ENCODE results near the gene RABEP1.

RABEP1 gene

GRCh38 chr17:5269241-5269960, 12.7 kb upstream of the RABEP1 start:
- no peak for DNase-seq (ENCODE audit: low read depth in 1 of 2, low spot score in 1 of 2)

- DNase-seq (ENCODE audit: low read depth in 1 of 2, low spot score in 1 of 2), result no peak
These were observed 9.8 kb upstream of the RABEP1 start for GRCh38 chr17:5272322-5272721.

- DNase-seq (ENCODE audit: low read depth in 1 of 2, low spot score in 1 of 2), result peak; percentile 8 to 27
These were observed 646 bp downstream of the RABEP1 start for GRCh38 chr17:5282642-5283217.

DNA sequence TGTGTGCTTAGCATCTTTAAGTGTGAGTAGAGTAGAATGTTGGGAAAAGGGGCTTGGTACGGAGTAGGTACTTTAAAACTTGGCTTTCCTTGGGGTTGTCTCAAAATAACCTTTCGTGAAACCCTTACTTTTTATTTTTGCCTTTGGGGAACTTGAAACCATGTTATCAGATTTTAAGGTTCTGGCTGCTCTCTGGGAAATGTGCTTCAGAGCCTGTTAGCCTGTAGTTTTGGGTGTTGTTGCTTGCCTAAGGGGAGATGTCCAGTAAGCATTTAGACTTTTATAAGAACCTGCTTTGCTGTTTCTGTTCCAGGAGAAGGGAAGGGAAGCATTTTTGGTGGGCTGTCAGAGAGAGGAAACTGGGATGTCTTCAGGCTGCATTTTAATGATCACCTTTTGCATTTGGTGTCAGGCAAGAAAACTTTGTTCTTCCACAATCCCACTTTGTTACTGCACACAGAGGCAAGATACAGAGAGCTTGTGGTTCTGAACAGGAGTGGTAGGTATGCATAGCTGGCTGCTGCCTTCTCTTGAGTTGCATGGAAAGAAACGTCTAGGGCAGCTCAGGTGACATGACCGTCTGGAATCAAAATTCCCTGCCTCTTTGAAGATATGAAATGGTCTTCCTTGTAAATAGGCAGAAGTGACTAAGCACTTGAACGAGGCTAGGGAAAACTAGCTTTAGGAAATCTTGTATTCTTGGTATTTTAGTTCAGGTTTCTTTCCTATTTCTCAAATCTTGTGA, 1.7 kb downstream of the RABEP1 start:
- DNase-seq (ENCODE audit: low read depth in 1 of 2, low spot score in 1 of 2), result no peak

- no peak for DNase-seq (ENCODE audit: low read depth in 1 of 2, low spot score in 1 of 2)
These were observed 2.6 kb downstream of the RABEP1 start for GRCh38 chr17:5284681-5285080.

DNA sequence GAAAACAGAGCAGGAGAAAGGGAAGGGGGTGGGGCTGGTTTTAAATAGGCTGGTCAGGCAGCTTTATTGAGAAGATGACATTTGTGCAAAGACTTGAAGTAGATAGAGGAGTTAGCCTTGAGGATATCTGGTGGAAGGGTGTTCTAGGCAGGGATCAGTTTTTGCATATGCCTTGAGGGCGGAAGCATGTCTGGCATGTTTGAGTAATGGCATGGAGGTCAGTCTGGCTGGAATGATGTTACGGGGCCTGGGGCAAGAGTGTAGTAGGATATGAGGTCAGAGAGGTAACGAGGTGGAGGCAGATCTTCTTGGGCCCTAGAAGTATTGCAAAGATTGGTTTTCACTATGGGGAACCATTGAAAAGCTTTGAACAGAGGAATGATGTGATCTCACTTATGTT, 4.8 kb downstream of the RABEP1 start:
- no peak for DNase-seq (ENCODE audit: low read depth in 1 of 2, low spot score in 1 of 2)

DNA sequence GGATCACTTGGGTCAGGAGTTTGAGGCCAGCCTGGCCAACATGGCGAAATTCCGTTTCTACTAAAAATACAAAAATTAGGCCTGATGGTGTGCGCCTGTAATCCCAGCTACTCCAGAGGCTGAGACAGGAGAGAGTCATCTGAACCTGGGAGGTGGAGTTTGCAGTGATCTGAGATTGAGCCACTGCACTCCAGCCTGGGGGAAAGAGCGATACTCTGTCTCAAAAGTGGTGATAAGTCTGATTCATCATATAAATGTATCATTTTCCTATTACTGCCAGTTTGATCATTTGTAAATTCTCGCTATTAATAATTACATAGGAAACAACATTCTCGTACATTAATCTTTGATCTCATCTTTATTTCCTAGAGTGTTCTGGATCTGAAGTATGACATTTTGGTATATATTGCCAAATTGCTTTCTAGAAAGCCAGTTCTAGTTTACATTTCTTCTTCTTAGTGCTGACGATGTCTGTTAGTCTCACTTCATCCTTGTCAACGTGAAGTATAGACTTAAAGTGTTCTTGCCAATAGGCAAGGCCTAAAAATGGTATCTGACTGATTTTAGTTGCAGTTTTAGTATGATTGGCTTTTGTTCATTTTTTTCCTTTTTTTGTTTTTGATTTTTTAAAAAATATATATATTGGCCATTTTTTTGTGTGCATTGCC, 9.7 kb downstream of the RABEP1 start:
- no peak for DNase-seq (ENCODE audit: low read depth in 1 of 2, low spot score in 1 of 2)

DNA sequence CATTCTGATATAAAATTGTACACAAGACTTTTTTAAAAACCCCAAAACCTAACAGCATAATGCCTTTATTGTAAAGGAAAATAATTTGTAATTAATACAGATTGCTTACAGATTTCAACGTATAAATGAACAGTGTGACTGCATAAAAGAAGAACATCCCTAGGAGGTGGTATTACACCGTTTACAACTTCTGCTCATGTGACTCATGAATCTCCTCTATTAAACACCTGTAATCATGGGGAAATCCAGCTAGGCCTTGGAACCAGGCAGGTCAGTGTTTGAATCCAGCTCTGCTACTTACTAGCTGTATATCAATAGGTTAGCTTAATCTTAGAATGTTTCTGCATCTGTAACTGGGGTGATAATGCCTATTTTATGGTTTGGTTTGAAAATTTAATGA, 15.2 kb downstream of the RABEP1 start:
- DNase-seq (ENCODE audit: low read depth in 1 of 2, low spot score in 1 of 2), result no peak

DNA sequence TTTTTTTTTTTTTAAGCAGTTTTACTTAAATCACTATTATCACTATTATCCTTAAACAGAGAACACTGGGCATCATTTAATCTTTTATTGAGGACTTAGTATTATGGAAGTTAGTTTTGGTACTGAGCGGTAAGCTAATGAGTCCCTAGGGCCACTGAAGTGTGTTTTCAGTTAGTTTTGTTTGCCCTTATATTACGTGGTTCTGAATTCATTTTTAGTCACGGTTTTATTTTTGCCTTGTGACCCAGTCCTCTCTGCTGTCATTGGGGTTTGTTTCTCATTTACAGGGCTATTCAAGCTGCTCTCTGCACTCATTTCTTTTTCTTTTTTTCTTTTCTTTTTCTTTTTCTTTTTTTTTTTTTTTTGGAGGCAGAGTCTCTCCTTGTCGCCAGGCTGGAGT, 17.3 kb downstream of the RABEP1 start:
- DNase-seq (ENCODE audit: low read depth in 1 of 2, low spot score in 1 of 2), result no peak

DNA sequence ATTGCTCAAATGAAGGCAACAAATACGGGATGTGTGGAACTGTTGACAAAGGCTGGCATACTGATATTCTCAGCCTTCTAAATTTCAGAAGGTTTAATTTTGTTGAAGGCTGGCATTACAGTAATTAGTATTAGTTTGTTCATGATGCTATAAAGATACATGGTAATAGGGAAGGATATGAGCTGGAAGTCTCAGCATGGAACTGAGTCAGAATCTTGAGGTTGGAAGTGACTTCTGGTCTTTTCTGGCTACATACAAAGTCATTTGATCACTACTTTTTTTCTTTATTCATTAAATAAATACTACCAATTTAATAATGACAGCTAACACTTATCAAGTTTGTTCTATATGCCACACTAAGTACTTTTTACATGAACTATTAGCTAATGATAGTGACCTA, 22.6 kb downstream of the RABEP1 start:
- DNase-seq (ENCODE audit: low read depth in 1 of 2, low spot score in 1 of 2), result no peak

- DNase-seq (ENCODE audit: low read depth in 1 of 2, low spot score in 1 of 2), result no peak
These were observed 27.8 kb downstream of the RABEP1 start for GRCh38 chr17:5309851-5310250.

DNA sequence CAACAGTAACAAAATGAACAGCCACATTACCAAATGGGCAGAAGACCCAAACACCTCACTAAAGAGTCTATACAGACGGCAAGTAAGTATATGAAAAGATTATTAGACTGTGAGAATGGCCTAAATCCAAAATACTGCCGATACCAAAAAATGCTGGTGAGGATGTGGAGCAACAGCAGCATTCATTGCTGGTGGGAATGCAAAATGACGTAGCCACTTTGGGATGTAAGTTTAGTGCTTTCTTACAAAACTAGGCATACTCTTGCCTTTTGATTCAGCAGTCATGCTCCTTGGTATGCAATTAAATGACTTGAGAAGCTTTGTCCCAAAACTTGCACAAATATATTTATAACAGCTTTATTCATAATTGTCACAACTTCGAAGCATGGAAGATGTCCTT, 43.8 kb downstream of the RABEP1 start:
- DNase-seq (ENCODE audit: low read depth in 1 of 2, low spot score in 1 of 2), result no peak

DNA sequence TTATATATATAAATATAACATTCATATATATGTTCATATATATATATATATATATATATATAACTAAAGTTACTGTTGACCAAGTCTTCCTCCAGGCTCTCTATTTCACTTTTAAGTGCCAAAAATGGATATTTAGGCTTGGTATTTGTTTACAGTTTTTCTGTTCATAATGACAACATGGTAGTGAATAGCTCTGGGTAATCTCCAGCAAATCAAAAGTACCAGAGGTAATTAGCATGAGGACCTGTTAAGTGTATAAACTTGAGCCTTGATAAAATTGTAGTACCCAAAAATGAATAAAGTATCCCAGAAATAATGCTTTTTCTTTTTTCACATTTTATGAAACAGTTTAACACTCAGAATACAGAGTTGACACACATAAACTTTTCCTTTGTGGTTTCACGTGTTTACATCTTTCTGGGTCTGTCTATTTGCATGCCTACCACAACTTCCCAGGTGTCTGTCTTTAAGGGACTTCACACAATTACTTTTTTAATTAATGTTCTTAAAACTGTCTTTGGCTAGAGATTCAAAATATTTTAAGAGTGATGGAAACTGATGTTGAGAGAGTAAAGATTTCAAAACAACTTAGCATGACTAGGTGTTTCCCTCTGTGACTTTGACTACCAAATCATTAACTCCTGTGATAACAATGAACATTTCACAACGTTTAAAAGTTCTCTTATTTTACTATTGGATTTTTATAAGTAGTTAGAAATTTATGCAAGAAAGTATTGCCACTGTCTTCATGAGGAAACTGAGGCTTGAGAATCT, 47.9 kb downstream of the RABEP1 start:
- DNase-seq (ENCODE audit: low read depth in 1 of 2, low spot score in 1 of 2), result no peak

GRCh38 chr17:5330981-5331380, 48.9 kb downstream of the RABEP1 start:
- no peak for DNase-seq (ENCODE audit: low read depth in 1 of 2, low spot score in 1 of 2)

- DNase-seq (ENCODE audit: low read depth in 1 of 2, low spot score in 1 of 2), result no peak
These were observed 49.4 kb downstream of the RABEP1 start for GRCh38 chr17:5331506-5331905.

GRCh38 chr17:5344914-5345313, 62.8 kb downstream of the RABEP1 start:
- no peak for DNase-seq (ENCODE audit: low read depth in 1 of 2, low spot score in 1 of 2)

- DNase-seq (ENCODE audit: low read depth in 1 of 2, low spot score in 1 of 2), result no peak
These were observed 70.7 kb downstream of the RABEP1 start for GRCh38 chr17:5352681-5353289.

DNA sequence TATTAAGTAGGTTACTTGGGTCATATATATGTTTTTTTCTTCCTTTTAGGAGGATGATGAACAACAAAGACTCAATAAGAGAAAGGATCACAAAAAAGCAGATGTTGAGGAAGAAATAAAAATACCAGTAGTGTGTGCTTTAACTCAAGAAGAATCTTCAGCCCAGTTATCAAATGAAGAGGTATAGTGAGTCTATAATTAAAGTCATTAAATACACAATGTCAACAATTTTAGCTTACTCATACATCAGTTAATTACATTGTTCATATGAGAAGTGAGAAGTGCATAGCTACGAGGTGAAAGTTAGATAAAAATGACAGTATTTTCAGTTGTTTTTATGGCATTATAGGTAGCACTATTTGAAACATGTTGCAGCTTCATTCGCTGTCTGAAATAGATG, 72.2 kb downstream of the RABEP1 start:
- no peak for DNase-seq (ENCODE audit: low read depth in 1 of 2, low spot score in 1 of 2)

DNA sequence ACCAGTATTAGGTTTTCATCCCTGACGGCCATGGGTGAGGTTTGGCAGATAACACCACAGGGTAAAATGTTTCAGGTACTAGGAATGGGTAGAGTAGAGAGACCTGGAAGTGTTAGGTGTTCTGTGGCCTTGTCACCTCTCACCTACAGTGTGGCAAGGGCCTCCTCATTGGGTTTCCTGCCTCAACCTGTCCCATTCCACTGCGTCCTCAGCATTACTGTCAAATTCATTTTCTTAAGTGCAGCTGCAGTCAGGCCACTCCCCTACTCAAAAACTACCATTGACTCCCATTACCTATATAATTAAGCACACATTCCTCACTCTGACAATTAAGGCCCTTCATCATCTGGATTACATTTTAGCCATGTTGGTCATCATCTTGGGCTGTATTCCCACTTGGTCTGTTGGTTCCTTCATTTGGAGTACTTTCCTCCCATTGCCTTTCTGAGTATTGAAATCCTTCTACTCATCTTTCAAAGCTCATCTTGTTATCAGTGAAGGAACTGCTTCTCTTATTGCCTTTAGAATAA, 72.9 kb downstream of the RABEP1 start:
- DNase-seq (ENCODE audit: low read depth in 1 of 2, low spot score in 1 of 2), result no peak

DNA sequence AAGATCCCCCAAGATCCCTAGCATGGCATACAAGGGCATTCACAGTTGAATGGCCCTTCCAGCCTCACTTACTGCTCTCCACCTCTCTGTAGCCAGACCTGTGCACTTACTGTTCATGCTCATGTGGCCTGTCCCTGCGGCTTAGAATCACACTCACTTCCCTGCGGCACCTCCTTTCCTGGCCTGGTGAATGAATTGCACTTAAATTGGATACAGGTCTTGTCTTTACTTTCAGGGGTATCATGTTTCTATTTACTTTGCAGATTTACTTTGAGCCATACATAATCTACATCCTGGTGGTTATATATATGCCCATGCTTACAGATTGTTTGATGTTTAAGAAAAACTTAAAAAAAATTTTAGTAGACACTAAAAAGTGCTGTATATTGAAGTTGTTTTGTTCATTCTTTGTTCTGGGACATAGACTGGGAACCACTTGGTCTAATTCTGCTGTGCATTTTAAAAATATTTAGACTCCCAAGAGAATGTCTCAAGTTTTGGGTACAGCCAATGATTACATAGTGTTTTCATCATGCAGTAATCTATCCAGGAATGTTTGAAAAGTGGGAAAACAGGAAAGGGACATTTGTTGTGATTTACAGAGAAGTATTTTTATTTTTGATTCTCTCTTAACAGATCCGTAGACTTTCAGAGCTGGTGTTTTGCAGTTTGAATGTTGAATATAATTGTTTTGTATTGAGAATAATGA, 73.5 kb downstream of the RABEP1 start:
- DNase-seq (ENCODE audit: low read depth in 1 of 2, low spot score in 1 of 2), result no peak
